GM21526 (cell line): ENCODE data around the gene IFNA10.
"Not testable (repeated sequence)": the region's sequence is repeated elsewhere in the genome, so short reads cannot be mapped to it uniquely, and the experiment has no call there.

Experiments used
- ATAC-seq: cut with Tn5 transposase; IDR thresholded peaks from one replicate; pipeline ENCODE4 v1.9.1; 2021; ENCODE audit warnings: moderate library complexity; ENCODE audit not compliant: unreplicated experiment, low FRiP score

IFNA10 gene

DNA sequence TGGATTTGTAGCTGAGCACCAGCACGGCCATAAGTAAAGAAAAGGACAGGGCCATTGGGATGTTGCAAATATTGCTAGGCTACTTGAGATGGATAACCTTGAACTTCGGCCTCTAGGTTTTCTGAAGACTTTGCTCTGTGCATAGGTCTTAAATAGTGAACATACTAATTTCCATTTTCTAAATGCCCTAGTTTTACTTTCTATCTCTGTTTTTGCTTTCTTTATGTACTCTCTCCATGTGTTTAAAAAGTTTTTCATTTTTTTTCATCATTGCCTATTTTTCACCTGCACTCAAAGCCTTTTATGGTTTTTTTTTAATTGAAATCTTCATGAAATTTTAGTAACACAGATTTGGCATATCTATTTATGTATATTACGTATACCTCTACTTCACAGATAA lies at the start of gene IFNA10:
TSS of gene IFNA10 (minus strand) at position 101 of the 400 bp plus-strand sequence. CDS start at position 55, 46 bp downstream.
- not testable (repeated sequence) for ATAC-seq

DNA sequence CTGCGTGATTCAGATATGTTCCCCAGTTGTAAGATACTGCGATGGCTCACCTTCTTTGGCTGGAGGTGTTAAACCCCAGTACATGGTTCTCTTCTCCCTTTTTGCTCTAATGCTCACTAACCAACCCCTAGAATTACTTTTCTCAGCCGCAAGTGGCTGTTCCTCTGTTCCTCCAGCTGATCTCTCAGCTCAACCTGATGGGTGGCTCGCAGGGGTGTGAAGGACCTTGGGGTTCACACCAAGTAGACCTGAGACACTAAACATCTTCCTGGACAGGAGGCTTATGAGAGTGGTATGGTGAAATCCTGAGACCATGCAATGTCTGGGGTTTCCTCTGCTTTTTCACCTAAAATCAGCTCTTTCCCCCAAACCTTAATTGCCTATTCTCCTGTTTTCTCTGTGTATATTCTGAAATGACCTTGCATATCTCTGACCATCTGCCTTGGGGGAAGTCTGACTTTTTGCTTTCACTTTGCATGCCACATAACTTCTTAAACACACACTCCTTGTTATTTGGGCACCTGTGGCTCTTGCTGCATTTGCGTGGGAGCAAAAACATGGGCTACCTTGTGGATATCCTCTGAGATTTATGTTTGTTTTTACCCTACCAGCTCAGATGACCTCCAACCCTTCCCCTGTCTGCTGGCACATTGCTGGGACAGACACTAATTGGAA lies 48.7 kb upstream of the IFNA10 start:
- no peak for ATAC-seq

DNA sequence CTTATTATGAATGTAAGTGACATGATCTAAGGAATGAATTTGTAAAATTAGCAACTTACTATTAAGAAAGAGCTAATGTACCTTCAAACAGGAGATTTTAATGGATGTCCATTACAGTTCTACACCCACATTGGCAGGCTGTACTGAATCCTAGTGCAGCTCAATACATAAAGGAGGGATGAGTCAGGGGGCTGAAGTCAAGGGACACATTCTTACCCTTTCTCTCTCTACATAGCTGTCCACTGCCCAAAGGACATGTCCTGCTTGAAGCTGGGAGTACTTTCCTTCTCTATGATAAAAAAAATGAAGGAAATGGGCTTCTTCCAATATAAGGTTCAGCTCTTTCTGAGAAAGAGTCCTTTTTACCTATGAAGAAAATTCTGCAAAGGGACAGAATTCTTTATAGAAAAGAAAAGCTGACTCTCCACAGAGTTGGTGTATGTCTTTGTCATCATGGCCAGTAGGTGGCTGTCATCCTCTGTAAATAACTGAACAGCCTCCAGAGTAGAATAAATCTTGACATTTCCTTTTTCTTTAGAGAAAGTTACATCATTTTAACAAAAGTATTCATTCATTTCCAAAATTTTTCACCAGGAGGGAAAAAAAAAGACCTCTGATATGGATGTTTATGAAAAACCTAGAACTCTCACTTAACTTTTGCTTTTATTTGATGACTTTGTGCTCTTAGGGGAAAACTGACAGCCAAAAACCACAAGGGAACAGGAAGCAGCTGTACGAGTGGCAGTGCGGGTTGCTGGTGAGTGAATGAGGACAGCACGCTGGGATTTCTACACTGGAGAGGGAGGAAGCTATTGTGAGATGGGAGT lies 46.0 kb upstream of the IFNA10 start:
- ATAC-seq, result peak; percentile 75

DNA sequence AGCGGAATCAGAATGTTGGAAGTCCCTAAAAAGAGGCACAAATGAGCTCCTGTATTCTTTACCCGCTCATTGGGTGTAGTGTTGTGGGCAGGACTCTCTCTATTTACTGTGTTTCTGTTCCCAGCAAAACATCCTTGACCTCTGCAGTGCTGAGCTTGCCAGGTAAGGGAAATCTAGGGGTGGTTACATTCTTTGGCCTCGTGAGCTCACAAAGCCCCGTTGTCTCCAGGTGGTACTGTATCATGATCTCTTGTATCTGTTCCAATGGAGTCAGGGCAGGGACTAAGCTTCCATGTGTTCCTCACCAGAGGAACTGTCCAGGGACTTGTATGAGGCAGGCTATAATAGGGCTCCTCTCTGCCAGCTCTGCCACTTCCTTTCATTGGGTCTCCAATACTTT lies 44.7 kb upstream of the IFNA10 start:
- ATAC-seq, result no peak

DNA sequence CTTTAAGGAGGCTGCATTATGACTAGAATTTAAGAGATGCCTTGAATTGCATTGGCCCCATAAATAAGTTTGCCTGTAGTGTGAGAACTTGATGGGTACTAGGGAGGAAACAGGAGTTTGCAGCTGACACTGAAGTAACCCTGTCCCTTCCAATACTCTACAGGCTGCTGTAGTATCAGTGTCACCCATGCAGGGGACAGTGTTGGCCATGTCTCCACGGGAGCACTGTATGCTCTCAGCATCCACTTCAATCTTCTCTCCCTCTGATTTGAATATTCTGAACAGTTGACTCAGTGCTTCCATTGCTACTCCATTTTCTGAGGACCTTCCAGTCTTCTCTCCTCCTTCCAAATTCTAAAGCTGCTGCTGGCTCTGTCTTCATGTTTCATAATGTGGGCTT lies 44.2 kb upstream of the IFNA10 start:
- no peak for ATAC-seq

DNA sequence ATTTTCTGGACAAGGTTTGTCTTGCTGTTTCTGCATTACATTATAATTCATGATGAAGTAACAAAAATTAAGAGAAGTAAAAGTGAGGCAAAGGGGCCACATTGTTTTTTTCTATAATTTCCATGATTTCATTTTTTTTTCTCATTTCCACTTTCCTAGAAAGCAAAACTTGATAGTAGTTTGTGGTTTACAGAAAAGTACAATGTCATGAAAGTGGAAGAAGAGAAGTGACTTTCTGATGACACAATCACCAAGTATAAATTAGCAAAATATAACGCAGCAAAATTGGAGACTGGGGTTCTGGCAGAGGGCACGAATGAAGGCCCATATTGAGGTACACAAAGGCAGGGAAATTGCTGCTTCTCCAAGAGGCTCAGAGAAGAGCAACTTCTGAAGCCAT lies 37.9 kb upstream of the IFNA10 start:
- no peak for ATAC-seq

DNA sequence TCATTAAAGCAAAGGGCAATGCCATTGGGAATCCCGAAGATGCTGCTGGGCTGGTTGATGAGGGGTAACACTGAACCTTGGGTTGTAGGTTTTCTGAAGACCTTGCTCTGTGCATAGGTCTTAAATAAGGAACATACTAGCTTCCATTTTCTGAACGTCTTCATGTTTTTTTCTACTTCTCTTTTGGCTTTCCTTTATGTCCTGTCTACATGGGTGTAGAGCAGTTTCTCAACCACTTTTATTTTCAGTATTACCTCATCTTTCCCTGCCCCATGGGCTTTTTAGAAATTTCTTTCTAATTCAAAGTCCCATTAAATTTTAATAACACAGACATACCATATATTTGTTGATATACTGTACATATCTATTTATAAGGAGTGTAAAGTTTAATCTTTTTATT lies 33.0 kb upstream of the IFNA10 start, which contains the start of gene IFNA14:
TSS of gene IFNA14 (minus strand) at position 95 of the 400 bp plus-strand sequence. CDS start at position 25, 70 bp downstream.
- ATAC-seq, result no peak

DNA sequence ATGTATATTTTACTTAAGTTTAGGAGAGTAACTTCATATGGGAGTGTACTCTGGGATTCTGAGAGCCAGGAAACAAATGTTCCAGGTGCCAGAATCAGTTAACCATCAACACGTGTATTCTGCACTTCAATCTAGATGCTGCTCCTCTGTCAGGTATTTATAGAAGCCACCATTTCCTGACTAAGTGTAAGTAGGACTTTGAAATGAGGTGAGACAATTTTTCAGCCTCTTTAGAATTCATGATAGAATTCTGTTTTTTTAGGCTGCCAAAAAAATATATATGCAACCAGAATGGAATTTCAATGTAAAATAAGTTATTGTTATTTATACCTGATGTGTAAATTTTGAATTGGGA lies 29.4 kb upstream of the IFNA10 start:
- ATAC-seq, result not testable (repeated sequence)

DNA sequence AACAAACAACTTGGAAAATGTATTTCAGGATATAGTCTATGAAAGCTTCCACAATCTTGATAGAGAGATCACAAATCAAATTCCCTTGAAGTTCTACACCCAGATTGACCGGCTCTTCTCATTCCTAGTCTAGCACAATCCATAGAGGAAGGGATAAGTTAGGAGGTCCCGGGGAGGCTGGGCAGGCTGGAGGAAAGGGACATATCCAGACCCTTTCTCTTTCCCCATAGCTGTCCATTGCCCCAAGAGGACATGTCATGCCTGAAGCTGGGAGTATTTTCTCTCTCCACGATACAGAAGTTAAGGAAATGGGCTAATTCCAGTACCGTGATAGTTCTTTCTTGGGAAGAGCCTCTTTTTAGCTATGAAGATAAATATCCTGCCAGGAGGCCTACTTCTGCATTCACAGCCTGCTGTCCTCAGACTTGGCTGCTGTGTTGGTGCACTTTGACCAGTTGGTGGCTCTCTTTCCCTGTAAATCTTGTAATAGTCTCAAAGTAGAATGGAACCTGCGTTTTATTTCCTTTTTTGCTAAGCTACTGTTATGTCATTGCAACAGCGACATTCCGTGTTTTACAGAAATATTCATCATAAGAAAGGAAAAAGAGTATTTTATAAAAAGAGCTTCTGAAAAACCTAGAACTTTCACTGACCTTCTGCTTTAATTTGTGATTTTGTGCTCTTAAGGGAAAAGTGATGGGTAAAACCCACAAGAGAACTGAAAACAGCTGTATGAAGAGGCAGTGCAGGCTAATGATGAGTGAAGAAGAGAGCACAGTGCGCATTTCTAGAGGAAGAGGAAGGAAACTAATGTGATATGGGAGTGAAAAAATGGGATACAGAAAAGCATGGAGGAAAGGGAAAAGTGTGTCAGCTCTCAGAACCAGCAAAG lies 28.8 kb upstream of the IFNA10 start:
- ATAC-seq, result peak; percentile 76

DNA sequence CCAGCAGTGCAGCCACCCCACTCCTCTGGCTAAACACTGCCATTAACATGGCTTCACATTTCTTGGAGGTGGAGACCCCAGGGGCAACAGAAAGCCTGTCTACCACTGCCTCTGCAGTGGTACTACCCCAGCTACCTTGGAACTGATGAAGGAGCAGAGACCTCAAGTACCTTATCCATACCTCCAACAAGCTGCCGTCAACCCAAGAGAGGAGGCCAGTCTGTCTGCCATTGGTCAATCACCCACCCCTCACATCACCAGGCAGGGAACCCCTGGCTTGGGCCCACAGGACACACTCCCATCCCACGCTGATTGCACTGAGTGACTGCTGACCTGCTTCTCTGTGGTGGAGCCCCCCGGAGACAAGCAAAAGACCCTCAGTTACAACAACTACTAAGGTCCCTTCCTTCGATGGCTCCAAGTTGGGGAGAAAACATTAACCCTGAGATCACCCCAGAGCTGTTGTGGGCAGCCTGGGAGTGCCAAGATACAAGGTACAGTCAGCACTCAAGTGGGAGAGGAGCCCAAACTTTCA lies 27.3 kb upstream of the IFNA10 start:
- ATAC-seq, result no peak

DNA sequence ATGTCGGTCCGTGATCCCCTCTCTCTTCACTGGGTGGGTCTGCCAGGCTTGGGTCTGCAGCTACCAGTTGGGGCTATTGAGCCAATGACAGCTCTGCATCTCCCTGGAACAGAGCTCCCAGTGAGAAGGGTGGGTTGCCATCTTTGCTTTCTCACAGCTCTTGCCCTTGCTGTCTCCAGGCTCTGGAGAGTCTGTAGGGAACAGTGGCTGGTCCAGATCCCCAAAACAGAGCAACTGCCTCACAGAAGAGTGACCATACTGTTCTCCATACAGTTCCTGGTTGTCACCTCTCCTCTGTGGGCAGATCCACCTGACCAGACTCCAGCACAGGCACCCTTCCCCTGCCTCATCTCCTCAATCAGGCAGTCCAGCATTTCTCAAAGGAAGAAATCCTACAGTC lies 26.3 kb upstream of the IFNA10 start:
- ATAC-seq, result no peak

DNA sequence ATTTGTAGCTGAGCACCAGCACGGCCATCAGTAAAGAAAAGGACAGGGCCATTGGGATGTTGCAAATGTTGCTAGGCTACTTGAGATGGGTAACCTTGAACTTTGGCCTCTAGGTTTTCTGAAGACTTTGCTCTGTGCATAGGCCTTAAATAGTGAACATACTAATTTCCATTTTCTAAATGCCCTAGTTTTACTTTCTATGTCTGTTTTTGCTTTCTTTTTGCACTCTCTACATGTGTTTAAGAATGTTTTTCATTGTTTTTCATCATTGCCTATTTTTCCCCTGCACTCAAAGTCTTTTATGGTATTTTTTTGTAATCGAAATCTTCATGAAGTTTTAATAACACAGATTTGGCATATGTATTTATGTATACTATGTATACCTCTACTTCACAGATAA lies 21.2 kb upstream of the IFNA10 start, which contains the start of gene IFNA17:
TSS of gene IFNA17 (minus strand) at position 101 of the 400 bp plus-strand sequence. CDS start at position 52, 49 bp downstream.
- no peak for ATAC-seq

DNA sequence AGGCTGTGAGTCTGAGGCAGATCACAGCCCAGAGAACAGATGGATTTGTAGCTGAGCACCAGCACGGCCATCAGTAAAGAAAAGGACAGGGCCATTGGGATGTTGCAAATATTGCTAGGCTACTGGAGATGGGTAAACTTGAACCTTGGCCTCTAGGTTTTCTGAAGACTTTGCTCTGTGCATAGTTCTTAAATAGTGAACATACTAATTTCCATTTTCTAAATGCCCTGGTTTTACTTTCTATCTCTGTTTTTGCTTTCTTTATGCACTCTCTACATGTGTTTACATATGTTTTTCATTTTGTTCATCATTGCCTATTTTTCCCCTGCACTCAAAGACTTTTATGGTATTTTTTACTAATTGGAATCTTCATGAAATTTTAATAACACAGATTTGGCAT lies 10.3 kb upstream of the IFNA10 start, which contains the start of gene IFNA16:
TSS of gene IFNA16 (minus strand) at position 101 of the 400 bp plus-strand sequence. CDS start at position 95, 6 bp downstream.
- ATAC-seq, result not testable (repeated sequence)

DNA sequence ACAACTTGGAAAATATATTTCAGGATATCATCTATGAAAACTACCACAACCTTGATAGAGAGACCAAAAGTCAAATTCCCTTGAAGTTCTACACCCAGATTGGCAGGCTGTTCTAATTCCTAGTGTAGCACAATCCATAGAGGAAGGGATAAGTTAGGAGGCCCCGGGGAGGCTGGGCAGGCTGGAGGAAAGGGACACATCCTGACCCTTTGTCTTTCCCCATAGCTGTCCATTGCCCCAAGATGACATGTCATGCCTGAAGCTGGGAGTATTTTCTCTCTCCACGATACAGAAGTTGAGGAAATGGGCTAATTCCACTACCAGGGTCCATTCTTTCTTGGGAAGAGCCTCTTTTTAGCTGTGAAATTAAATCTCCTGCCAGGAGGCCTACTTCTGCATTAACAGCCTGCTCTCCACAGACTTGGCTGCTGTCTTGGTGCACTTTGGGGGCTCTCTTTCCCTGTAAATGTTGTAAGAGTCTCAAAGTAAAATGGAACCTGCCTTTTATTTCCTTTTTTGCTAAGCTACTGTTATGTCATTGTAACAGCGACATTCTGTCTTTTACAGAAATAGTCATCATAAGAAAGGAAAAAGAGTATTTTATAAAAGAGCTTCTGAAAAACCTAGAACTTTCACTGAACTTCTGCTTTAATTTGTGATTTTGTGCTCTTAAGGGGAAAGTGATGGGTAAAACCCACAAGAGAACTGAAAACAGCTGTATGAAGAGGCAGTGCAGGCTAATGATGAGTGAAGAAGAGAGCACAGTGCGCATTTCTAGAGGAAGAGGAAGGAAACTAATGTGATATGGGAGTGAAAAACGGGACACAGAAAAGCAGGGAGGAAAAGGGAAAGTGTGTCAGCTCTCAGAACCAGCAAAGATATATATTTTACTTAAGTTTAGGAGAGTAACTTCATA lies 6.7 kb upstream of the IFNA10 start:
- ATAC-seq, result peak; percentile 55

DNA sequence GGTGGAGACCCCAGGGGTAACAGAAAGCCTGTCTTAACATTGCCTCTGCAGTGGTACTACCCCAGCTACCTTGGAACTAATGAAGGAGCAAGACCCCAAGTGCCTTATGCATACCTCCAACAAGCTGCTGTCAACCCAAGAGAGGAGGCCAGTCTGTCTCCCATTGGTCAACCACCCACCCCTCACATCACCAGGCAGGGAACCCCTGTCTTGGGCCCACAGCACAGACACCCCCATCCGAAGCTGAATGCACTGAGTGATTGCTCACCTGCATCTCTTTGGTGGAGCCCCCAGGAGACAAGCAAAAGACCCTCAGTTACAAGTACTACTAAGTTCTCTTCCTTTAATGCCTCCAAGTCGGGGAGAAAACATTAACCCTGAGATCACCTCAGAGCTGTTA lies 5.2 kb upstream of the IFNA10 start:
- ATAC-seq, result not testable (repeated sequence)

DNA sequence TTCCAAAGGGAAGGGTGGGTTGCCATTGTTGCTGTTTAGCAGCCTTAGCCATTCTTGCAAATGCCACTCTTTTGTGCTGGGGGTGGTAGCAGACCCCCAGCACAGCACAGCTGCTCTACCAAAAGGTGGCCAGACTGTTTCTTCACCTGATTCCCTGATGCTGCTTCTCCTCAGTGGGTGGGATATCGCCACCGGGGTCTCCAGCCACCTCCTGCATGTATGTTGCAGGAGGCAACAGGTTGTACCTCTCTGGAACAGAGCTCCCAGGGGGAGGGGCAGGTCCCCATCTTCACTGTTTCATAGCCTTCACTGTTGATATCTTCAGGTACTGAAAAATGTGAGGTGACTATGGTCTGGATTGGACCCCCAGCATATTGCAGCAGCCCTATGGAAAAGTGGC lies 3.8 kb upstream of the IFNA10 start:
- not testable (repeated sequence) for ATAC-seq

DNA sequence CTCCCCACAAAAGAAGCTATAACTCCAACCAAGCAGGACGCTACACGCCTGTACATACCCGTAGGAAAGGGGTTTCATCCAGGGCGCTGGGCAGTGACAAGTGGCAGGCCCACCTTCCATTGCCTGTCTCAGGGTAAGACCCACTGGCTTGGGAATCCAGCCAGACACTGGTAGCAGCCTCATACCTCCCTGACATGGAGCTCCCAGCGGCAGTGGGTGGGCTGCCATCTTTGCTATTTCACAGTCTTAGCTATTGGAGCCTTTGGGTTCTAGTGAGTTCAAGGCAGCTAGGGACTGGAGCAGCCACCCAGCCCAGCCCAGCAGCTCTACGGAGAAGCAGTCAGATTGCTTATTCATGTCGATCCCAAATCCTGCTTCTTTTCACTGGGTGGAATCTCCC lies 3.4 kb upstream of the IFNA10 start:
- ATAC-seq, result no peak

DNA sequence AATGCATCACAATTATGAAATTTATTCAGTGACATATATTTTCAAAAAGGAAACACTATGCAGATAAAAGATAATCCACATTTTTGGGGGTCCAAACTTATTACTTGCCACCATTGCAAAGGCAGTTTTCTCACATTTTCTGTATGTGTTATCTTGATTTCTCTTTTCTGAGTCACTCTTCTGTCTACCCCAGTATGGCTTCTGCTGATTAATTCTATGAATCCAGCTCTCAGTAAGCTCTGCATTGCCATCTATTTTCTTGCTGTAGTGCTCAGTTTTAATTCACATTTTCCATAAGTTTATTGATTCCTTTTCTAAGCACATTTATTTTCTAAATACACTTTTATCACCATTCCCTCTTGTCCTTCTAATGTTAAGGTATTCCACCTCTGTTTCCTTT lies 1.7 kb downstream of the IFNA10 start:
- ATAC-seq, result no peak

DNA sequence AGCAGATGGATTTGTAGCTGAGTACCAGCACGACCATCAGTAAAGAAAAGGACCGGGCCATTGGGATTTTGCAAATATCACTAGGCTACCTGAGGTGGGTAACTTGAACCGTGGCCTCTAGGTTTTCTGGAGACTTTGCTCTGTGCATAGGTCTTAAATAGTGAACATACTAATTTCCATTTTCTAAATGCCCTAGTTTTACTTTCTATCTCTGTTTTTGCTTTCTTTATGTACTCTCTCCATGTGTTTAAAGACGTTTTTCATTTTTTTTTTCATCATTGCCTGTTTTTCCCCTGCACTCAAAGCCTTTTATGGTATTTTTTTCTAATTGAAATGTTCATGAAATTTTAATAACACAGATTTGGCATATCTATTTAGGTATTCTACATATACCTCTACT lies 4.8 kb downstream of the IFNA10 start, which contains the start of gene IFNA7:
TSS of gene IFNA7 (minus strand) at position 101 of the 400 bp plus-strand sequence. CDS start at position 61, 40 bp downstream.
- ATAC-seq, result not testable (repeated sequence)
